Measurements from ENCODE around the gene FAM53A.

FAM53A gene

DNA sequence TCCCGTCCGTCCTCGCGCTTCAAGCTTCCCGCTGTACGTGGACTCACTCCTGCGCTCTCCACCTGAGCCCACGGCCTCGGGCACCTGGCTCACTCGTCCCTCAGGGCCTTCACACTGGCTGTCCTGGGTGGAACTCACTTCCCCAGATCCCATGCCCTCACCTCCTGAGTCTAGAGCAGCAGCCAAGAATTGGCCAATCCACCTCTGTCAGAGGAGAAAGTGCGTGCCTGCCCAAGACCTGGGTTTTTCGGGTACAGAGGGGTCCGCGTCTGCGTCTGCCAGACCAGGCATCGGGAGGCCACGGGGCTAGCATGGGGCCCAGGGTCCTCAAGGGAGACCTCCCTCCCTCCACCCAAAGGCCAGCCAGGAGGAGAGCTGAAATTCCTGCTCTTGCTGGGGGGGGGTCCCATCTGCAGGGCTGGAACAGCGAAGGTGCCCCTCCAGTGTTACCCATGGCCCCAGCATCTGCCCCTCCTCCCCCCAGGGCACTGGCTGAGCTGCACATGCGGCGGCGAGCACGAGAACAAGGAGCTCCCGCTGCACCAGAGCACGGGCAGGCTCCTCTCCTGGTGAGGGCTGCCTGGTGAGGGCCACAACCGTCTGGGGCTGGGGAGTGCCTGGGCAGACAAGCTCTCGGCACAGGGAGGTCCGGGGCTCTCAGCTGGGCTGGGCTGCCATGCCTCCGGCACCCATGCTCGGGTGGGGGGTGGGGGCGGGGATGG lies 47.5 kb downstream of the FAM53A start:
- TF ChIP-seq, protein P1, sequence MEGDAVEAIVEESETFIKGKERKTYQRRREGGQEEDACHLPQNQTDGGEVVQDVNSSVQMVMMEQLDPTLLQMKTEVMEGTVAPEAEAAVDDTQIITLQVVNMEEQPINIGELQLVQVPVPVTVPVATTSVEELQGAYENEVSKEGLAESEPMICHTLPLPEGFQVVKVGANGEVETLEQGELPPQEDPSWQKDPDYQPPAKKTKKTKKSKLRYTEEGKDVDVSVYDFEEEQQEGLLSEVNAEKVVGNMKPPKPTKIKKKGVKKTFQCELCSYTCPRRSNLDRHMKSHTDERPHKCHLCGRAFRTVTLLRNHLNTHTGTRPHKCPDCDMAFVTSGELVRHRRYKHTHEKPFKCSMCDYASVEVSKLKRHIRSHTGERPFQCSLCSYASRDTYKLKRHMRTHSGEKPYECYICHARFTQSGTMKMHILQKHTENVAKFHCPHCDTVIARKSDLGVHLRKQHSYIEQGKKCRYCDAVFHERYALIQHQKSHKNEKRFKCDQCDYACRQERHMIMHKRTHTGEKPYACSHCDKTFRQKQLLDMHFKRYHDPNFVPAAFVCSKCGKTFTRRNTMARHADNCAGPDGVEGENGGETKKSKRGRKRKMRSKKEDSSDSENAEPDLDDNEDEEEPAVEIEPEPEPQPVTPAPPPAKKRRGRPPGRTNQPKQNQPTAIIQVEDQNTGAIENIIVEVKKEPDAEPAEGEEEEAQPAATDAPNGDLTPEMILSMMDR (IDR thresholded peaks at IDR 0.05; ENCODE audit: low read depth, low read length) = no peak
- H3K4me3 ChIP-seq (ENCODE audit: low read depth, low read length) = no peak overlapping the region

DNA sequence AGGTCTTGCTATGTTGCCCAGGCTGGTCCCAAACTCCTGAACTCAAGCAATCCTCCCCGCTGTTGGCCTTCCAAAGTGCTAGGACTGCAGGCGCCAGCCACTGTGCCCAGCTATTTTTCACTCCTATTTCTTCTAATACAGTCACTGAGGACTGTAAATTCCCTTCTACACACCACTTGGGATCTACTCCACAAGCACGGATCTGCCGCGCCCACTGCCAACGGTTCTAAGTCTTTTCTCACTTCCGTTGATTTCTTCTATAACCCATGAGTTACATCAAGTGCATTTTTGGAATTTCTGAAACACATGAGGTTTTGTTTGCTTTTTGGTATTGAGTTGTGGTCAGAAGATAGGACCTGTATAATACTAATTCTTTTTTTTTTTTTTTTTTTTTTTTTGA lies 48.6 kb downstream of the FAM53A start:
- no peak overlapping the region for H3K4me3 ChIP-seq (ENCODE audit: low read depth, low read length)
- TF ChIP-seq, protein P1 (IDR thresholded peaks at IDR 0.05; ENCODE audit: low read depth, low read length) = no peak

DNA sequence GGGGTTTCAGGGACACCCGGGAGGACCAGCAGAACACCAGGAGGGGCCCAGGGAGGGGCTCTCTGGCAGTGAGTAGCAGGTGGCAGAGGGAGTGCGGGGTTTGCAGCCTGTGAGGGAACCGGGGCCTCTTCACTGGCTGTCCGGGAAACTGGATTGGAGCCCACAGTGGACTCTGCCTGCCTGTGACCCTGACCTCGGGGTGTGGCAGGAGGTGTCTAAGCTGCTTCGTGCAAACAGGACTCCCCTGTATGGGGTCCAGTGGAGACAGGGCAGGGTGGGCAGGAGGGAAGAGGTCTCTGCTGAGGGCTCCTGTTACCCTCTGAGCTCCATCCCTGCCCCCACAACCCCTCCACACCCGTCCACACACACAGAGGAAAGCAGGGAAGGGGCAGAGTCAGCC lies 50.1 kb downstream of the FAM53A start:
- TF ChIP-seq, protein P1 (IDR thresholded peaks at IDR 0.05; ENCODE audit: low read depth, low read length) = no peak
- H3K4me3 ChIP-seq (ENCODE audit: low read depth, low read length) = no peak overlapping the region

DNA sequence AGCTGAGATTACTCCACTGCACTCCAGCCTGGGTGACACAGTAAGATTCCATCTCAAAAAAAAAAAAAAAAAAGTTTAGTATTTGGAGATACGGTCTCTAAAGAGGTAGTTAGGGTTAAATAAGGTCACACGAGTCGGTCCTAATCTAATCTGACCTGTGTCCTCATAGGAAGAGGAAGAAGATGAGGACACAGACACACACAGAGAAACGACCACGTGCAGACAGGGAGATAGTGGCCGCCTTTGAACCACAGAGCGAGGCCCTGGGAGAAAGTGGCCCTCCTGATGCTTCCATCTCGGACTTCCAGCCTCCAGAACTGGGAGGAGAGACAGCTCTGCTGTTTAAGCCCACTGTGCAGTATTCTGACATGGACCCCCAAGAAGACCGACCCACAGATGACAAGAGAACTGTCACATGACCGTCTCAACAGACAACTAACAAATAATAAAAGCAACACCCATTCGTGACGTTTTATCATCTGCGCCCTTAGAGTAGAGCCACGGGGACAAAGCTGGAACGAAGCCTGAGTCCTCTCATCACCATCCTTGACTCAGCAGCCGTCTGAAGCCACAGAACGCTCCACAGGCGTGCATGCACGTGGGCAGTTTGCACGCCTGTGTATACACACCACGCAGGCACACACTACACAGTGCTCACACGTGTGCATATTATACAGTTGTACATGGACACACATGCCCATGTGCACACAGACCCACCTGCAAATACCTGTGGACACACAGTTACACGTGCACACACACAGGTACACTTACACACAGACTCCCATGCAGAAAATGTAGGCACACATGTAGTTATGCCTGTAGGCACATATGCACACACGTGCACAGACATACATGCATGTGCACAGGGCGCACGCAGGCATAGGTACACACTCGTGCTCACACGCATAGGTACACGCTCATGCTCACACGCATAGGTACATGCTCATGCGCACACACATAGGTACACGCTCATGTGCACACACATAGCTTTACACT lies 51.7 kb downstream of the FAM53A start:
- TF ChIP-seq, protein P1 (IDR thresholded peaks at IDR 0.05; ENCODE audit: low read depth, low read length) = no peak

DNA sequence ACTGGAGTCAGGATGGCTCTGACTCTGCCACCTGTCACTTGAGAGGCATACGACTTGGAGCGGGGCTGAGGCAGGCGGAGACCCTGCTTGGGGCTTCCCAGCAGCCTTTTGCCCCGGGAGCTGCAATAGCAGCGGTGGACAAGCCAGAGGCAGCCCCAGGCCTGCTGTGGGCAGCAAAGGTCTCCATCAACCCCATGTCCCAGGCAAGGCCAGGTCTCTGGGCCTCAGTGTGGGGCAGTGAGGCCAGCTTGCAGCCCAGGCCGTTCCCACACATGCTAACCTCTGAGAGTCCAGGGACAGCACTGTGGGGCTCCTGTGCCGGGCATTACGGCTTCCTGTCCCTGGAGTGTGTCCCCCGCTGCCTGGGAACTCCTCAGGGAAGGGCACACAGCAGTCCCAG lies 53.0 kb downstream of the FAM53A start:
- TF ChIP-seq, protein P1 (IDR thresholded peaks at IDR 0.05; ENCODE audit: low read depth, low read length) = no peak
- H3K4me3 ChIP-seq (ENCODE audit: low read depth, low read length) = no peak overlapping the region

More for the DNA sequence above, 51.7 kb downstream of the FAM53A start:
- no peak overlapping the region for H3K4me3 ChIP-seq (ENCODE audit: low read depth, low read length)

DNA sequence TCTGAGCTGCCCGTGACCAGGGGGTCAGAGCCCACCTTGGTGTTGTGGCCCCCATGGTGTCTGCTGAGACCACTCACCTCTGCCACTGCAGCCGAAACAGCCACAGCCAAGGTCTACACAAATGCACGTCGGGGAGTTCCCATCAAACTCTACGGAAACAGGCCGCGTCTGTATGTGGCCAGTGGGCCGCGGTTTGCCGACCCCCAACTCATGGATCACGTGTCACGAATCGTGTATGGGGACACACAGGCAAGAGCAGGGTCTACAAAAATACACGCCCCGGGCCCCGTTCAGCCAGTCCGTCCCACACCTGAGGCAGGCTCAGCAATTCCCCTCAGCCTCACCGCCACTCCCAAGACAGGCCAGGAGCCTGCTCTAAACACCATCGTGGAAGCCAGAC lies 53.8 kb downstream of the FAM53A start:
- H3K4me3 ChIP-seq (ENCODE audit: low read depth, low read length) = no peak overlapping the region
- TF ChIP-seq, protein P1 (IDR thresholded peaks at IDR 0.05; ENCODE audit: low read depth, low read length) = no peak

DNA sequence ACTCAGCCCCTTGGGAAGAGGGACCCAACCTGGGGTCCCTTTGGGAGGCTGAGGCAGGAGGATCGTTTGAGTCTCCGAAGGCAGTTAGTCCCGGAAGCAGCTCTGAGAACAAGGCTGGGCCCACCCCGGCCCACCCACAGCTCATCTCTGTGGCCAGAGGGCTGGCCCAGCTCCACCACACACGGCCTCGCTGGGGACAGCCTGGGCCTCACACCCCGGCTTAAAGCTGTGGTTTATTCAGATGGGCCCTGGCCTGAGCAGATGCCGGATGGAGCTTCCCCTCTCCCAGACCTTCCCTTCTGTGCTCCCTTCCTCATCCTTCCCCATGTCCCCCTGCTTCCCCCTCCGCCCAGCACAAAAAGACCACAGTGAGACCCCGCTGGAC lies 54.4 kb downstream of the FAM53A start:
- H3K4me3 ChIP-seq (ENCODE audit: low read depth, low read length) = no peak overlapping the region
- TF ChIP-seq, protein P1 (IDR thresholded peaks at IDR 0.05; ENCODE audit: low read depth, low read length) = no peak
